ENCODE results near the gene H1-8. TPM values are rescaled to one million over a fixed set of nuclear protein-coding genes. Genes with fewer than 3 reads are reported as not detected.

H1-8 gene
- total RNA-seq, 4 donors from 2014 or later, result not detected

- WGBS, 2 donors, result 95 to 96% methylated on average over 9 to 10 of the region's 10 CpGs
- DNase-seq (ENCODE audit: low spot score in 2 of 2), result no peak
- H3K4me3 ChIP-seq (ENCODE audit: low read depth, poor library complexity, severe bottlenecking), result no peak overlapping the region
- intact Hi-C loops (cut with DNase I; ENCODE audit: low total_unique reads), result no loop called here
- TF ChIP-seq POLR2A (IDR thresholded peaks at IDR 0.05) (no peak), CTCF (IDR thresholded peaks at IDR 0.05) (no peak)
Observed at GRCh38 chr3:129519449-129519848, 23.5 kb upstream of the H1-8 start.

- WGBS, 2 donors, result 89 to 92% methylated on average over 13 to 15 of the region's 15 CpGs
- H3K4me3 ChIP-seq (ENCODE audit: low read depth, poor library complexity, severe bottlenecking), result no peak overlapping the region
- intact Hi-C loops (cut with DNase I; ENCODE audit: low total_unique reads), result no loop called here
- DNase-seq (ENCODE audit: low spot score in 2 of 2), result no peak
- TF ChIP-seq CTCF (IDR thresholded peaks at IDR 0.05), result no peak
- no peak for TF ChIP-seq POLR2A (IDR thresholded peaks at IDR 0.05)
Observed at GRCh38 chr3:129519896-129520715, 22.9 kb upstream of the H1-8 start.

GRCh38 chr3:129520960-129521359 is 22.0 kb upstream of the H1-8 start:
- H3K4me3 ChIP-seq (ENCODE audit: low read depth, poor library complexity, severe bottlenecking), result no peak overlapping the region
- DNase-seq (ENCODE audit: low spot score in 2 of 2), result no peak
- intact Hi-C loops (cut with DNase I; ENCODE audit: low total_unique reads), result no loop called here
- TF ChIP-seq POLR2A (IDR thresholded peaks at IDR 0.05) (no peak), CTCF (IDR thresholded peaks at IDR 0.05) (no peak)
- 43 to 68% methylated on average over 4 of the region's 4 CpGs for WGBS, 2 donors

GRCh38 chr3:129521611-129522010 is 21.4 kb upstream of the H1-8 start:
- TF ChIP-seq CTCF (IDR thresholded peaks at IDR 0.05) (no peak), POLR2A (IDR thresholded peaks at IDR 0.05) (no peak)
- no peak for DNase-seq (ENCODE audit: low spot score in 2 of 2)
- 50 to 62% methylated on average over 8 of the region's 8 CpGs for WGBS, 2 donors
- intact Hi-C loops (cut with DNase I; ENCODE audit: low total_unique reads), result no loop called here
- H3K4me3 ChIP-seq (ENCODE audit: low read depth, poor library complexity, severe bottlenecking), result no peak overlapping the region

- no peak for DNase-seq (ENCODE audit: low spot score in 2 of 2)
- 92 to 98% methylated on average over 5 of the region's 5 CpGs for WGBS, 2 donors
- TF ChIP-seq CTCF (IDR thresholded peaks at IDR 0.05), result no peak
- TF ChIP-seq POLR2A (IDR thresholded peaks at IDR 0.05), result no peak
- intact Hi-C loops (cut with DNase I; ENCODE audit: low total_unique reads), result no loop called here
- H3K4me3 ChIP-seq (ENCODE audit: low read depth, poor library complexity, severe bottlenecking), result no peak overlapping the region
Observed at GRCh38 chr3:129522953-129523352, 20.0 kb upstream of the H1-8 start.

- 85% methylated on average over 4 of the region's 4 CpGs for WGBS, 2 donors
Observed at GRCh38 chr3:129524081-129524480, 18.9 kb upstream of the H1-8 start.

More at GRCh38 chr3:129524081-129524480, 18.9 kb upstream of the H1-8 start:
- intact Hi-C loops (cut with DNase I; ENCODE audit: low total_unique reads), result no loop called here
- no peak overlapping the region for H3K4me3 ChIP-seq (ENCODE audit: low read depth, poor library complexity, severe bottlenecking)
- TF ChIP-seq POLR2A (IDR thresholded peaks at IDR 0.05) (no peak), CTCF (IDR thresholded peaks at IDR 0.05) (no peak)
- DNase-seq (ENCODE audit: low spot score in 2 of 2), result no peak
